HUES64 (cell line): Measurements from ENCODE around the gene ZNF618.

Experiments used
- H3K27ac ChIP-seq: 2 replicates; pipeline ENCODE4 v1.7.0; 2013; ENCODE audit warnings: low read depth, low read length, inconsistent platforms
- H3K27me3 ChIP-seq: 2 replicates; pipeline ENCODE4 v1.6.1; 2013; ENCODE audit warnings: mild to moderate bottlenecking, low read length; ENCODE audit not compliant: insufficient read depth
- H3K36me3 ChIP-seq: 2 replicates; pipeline ENCODE4 v1.6.1; 2013; ENCODE audit warnings: mild to moderate bottlenecking, low read length; ENCODE audit not compliant: insufficient read depth
- H3K4me1 ChIP-seq: 2 replicates; pipeline ENCODE4 v1.6.1; 2013; ENCODE audit warnings: mild to moderate bottlenecking, low read length, moderate library complexity; ENCODE audit not compliant: insufficient read depth
- H3K4me3 ChIP-seq: 2 replicates; pipeline ENCODE4 v1.5.1; 2013; ENCODE audit warnings: mild to moderate bottlenecking, low read length, moderate library complexity
- H3K9ac ChIP-seq: 2 replicates; pipeline ENCODE4 v1.6.1; 2013; ENCODE audit warnings: mild to moderate bottlenecking, low read depth, low read length
- H3K9me3 ChIP-seq: 2 replicates; pipeline ENCODE4 v1.6.1; 2013; ENCODE audit warnings: low read depth, low read length; ENCODE audit not compliant: insufficient read depth
- WGBS: fragments of 150-250, 120-280 bp; methylation state at CpG from one replicate; pipeline ENCODE4 v1.1.7; 2013; ENCODE audit warnings: missing lambda C conversion rate; 5-methylcytosine and 5-hydroxymethylcytosine counted together

Gene ZNF618

DNA sequence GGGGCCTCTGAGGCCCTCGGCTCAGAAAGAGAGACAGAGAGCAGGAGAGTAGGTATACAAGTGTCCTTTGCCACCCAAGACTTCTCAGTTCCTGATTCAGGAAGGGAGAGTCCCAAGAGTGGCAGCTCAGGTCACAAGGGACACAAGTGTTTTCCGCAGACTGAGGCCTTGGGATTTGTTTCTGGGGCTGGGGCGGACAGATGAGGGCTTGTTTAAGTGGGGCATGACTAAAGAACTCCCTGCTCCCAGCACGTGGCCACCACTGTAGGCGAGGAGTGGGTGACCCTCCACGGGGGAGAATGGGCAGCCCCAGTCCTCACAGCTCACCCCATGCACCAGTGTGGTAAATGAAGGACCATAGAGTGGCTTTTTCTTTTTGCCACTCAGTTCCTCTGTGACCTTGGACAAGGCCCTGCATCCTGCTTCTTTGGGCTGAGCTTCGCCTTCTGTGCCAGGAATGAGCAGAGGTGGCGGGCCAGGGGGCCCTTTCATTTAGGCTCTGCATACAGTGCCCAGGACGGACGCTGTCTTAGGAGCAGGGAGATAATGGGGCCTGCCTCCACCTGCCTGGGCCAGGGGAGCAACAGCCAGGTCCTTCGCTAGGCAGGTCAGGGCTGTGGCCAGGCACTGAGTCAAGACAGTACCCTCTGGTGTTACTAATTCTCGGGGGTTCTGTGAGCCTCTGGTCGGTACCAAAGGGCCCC is 151.2 kb downstream of the ZNF618 start:
- Histone ChIP-seq H3K9me3 (peaks cover 17% of the 10 kb centered on the region; the same call in 1 of the 2 replicates), H3K36me3 (peaks cover 27% of the 10 kb centered on the region), H3K9ac (no peak overlapping the region), H3K4me3 (no peak overlapping the region), H3K4me1 (no peaks in the 10 kb centered on the region), H3K27me3 (no peaks in the 10 kb centered on the region), H3K27ac (no peak overlapping the region)
- 85% methylated on average over 13 of the region's 13 CpGs for WGBS

DNA sequence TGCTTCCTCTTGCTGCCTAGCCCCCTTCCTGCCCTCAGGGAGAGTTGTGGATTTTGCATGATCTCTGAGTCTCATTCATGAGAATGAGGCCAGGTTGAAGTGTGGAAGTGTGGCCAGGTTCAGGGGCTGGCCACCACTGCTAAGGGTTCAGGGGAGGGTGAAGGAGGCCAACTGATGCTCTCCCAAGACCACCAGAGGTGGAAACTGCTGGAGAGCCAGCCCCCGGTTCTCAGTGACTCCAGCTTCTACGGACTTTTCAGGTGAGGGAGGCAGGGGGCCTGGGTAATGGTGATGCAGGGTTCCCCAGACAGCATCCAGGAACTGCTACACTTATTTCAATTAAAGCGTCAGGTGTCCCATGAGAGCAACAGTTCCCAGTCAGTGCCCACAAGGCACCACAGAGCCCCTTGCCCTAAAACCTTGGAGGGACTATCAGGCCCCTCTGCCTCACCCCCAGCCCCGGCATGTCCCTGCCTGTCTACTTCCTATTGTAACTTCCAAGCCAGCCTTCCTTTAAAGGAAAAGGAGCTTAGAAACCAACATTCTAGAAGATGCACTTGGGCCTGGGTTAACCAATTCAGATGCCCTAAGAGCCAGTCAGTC is 151.9 kb downstream of the ZNF618 start:
- Histone ChIP-seq H3K27me3 (no peaks in the 10 kb centered on the region), H3K9me3 (peaks cover 10% of the 10 kb centered on the region; the same call in 1 of the 2 replicates), H3K27ac (no peak overlapping the region), H3K36me3 (peaks cover 21% of the 10 kb centered on the region), H3K4me3 (no peak overlapping the region), H3K4me1 (no peaks in the 10 kb centered on the region), H3K9ac (no peak overlapping the region)
- 94% methylated on average over 4 of the region's 4 CpGs for WGBS

DNA sequence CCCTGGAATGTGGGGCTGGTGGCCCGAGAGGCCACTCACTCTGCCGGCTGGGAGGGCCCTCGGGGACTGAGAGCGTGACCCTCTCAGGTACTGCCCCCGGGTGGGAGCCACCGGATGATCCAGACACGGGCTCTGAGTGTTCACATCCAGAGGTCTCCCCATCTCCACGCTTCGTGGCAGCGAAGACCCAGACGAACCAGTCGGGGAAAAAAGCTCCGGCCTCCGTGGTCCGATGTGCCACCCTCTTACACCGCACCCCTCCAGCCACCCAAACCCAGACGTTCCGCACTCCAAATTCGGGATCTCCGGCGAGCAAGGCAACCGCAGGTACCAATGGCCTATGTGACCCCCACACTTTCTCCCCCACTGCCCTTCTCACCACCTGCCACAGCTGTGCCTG is 152.5 kb downstream of the ZNF618 start:
- H3K9ac ChIP-seq, result no peak overlapping the region
- H3K36me3 ChIP-seq, result peaks cover 16% of the 10 kb centered on the region
- peaks cover 4% of the 10 kb centered on the region; the same call in 1 of the 2 replicates for H3K9me3 ChIP-seq
- H3K27ac ChIP-seq, result no peak overlapping the region
- H3K4me3 ChIP-seq, result no peak overlapping the region
- 97% methylated on average over 22 of the region's 22 CpGs for WGBS
- no peaks in the 10 kb centered on the region for H3K4me1 ChIP-seq
- H3K27me3 ChIP-seq, result no peaks in the 10 kb centered on the region

DNA sequence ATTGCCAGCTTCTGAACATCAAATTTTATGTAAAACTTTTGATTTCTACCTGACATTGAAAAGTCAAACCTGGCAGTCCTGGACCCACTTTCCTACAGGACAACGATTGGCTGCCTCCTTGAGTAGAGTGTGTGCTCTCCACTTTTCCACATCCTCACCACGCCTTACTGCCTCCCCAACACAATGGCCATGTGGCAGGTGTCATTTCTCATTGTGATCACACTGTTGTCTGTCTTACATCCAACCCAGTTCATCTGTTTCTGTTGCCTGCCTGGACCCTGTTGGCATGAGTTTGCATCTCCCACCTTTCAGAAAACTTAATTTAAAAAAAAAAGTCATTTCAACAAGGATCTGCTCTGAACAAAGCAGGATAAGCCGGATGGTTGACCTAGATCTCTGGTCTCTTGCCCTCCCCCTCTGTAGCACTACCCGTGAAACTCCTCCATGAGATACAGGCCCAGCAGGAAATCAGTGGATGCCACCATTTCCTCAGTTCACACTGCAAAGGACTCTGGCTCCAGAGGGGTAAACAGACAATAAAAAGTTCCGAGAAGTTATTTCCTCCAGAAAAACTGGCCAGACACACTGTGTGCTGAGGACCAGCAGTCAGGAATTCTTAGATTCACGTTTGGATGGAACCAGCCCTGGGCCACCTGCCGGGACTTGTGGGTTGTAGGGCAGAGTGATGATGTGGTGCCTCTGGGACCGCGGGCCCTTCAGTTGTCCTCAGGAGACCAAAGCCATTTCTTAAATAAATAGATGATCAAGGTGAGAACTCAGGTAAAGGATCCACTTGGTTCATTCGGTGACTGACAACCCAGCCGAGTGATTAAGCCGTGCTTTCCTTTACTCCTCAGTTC is 153.4 kb downstream of the ZNF618 start:
- Histone ChIP-seq H3K9ac (no peak overlapping the region), H3K27ac (no peak overlapping the region), H3K9me3 (no peaks in the 10 kb centered on the region), H3K4me1 (no peaks in the 10 kb centered on the region), H3K27me3 (no peaks in the 10 kb centered on the region), H3K4me3 (no peak overlapping the region), H3K36me3 (peaks cover 15% of the 10 kb centered on the region)
- WGBS, result 91% methylated on average over 12 of the region's 12 CpGs

DNA sequence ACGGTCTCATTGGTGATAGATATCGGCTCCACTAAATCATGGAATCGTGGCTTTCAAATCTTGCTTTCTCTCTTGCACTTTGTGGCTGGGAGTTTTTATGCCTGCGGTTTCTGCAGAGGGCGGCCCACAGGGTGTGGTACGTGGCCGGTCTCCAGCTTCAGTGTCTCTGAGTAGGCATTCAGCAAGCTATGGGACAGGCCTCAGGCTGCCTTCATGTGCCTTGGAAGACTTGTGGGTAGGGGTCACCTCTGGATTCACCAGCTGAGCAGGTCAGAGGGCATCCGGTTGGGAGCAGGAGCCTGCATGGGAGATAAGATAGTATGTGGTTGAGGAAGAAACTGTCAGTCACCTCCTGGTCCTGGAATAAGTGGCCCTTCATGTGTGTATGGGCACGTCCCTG is 154.3 kb downstream of the ZNF618 start:
- Histone ChIP-seq H3K27me3 (no peaks in the 10 kb centered on the region), H3K4me3 (no peak overlapping the region), H3K9ac (no peak overlapping the region), H3K4me1 (no peaks in the 10 kb centered on the region), H3K27ac (no peak overlapping the region), H3K9me3 (no peaks in the 10 kb centered on the region), H3K36me3 (peaks cover 15% of the 10 kb centered on the region)
- WGBS, result 95% methylated on average over 9 of the region's 9 CpGs

DNA sequence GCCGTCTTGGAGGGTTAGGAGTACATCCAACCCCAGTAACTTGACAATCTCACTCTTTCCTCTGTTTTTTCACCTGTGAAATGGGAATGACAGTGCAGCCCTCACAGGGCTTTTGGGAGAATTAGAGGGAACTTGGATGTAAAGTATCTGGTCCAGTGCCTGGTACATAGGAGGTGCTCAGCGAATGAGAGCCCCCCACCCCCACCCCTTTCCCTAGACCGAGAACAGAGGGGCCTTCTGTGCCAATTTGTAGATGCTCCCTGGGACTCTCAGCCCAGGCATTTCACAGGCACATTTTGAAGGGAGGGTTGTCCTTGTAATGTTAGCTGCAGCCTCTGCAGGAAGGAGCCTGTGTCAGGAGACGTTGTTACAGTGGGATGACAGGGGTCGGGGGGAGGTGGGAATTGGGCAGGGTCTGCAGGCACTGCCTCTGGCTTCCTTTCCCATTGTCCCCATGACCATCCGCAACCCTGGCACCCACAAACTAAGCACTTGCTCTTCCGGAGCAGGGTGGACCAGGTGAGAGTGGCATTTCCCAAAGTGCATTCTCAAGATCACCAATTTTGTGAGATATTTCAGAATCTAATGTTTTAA is 155.0 kb downstream of the ZNF618 start:
- Histone ChIP-seq H3K4me1 (no peaks in the 10 kb centered on the region), H3K27me3 (no peaks in the 10 kb centered on the region), H3K4me3 (no peak overlapping the region), H3K27ac (no peak overlapping the region), H3K9ac (no peak overlapping the region), H3K36me3 (peaks cover 17% of the 10 kb centered on the region), H3K9me3 (no peaks in the 10 kb centered on the region)
- 94% methylated on average over 7 of the region's 7 CpGs for WGBS

DNA sequence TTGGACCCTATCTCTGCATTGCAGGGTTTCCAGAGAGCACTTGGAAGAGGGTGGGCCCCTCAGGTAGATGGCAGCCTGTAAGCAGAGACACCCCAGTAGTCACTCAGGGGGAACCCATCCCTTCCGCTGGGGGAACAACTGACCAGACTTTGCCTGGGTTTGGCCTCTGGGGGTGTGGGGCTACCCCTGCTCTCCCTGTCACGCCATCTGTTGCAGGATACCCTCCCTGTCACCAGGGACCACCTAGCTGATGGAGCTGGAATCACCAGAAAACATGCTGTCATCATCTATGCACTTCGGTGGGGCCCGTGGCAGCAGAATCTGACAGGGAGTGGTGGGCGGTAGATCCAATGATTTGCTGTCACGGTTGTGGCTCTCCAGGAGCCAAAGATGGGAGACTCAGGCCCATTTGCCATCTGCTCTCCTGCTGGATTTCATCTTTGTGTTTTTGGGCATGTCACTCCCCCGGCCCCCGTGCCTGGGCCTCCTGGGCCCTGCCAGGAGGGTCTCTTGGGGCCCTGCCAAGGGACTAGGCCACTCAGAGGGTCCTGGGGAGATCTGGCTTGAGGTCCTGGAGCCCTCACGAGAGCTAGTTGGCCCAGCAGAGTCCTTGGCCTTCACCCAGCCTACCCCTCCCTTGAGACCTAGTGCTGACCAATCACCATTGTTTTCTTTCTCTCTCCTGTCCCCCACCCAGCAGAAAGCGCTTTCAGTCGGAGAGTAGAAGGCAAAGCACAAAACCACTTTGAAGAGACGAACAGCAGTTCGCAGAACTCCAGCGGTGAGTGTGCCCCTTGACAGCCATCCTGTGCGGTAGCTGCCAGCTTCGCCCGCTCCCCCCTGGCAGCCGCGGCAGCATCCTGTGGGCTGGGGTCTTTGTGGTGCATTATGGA is 156.1 kb downstream of the ZNF618 start:
- Histone ChIP-seq H3K36me3 (peaks cover 28% of the 10 kb centered on the region), H3K9ac (no peak overlapping the region), H3K4me1 (no peaks in the 10 kb centered on the region), H3K27me3 (no peaks in the 10 kb centered on the region), H3K9me3 (no peaks in the 10 kb centered on the region), H3K27ac (no peak overlapping the region), H3K4me3 (no peak overlapping the region)
- 95% methylated on average over 19 of the region's 19 CpGs for WGBS

DNA sequence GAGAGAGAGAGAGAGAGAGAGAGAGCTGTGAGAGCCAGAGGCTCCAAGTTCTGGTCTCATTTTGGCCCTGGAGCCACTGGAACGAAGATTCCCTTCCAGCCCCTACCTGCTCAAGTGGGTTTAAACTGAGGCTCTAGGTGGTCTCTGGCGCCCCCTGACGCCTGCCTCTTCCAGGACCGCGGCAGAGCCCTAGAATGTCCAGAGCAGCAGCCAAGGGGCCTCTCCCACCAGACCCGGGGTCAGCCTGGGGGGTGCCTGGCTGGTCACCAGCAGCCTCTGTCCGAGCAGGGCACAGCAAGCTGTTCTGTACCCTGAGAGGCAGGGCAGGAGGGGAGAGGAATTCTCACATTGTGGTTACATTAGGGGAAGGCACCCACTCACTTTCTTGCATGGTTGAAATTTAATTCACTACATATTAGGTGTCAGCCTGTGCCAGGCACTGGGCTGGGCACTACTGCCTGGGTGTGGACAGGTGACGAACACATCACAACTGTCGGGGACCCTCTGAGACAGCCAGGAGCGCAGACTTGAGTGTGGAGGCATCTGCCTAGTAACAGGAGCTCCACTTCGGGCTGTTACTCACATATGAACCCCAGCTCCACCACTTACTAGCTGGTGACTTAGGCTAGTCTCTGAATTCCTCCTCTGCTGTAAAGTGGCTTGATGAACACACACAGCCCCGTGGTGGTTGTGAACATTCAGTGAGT is 157.4 kb downstream of the ZNF618 start:
- no peaks in the 10 kb centered on the region for H3K27me3 ChIP-seq
- peaks cover 10% of the 10 kb centered on the region; the same call in 1 of the 2 replicates for H3K4me1 ChIP-seq
- no peak overlapping the region for H3K27ac ChIP-seq
- H3K36me3 ChIP-seq, result peaks cover 26% of the 10 kb centered on the region
- no peaks in the 10 kb centered on the region for H3K9me3 ChIP-seq
- H3K9ac ChIP-seq, result no peak overlapping the region
- 77% methylated on average over 12 of the region's 12 CpGs for WGBS
- H3K4me3 ChIP-seq, result no peak overlapping the region

DNA sequence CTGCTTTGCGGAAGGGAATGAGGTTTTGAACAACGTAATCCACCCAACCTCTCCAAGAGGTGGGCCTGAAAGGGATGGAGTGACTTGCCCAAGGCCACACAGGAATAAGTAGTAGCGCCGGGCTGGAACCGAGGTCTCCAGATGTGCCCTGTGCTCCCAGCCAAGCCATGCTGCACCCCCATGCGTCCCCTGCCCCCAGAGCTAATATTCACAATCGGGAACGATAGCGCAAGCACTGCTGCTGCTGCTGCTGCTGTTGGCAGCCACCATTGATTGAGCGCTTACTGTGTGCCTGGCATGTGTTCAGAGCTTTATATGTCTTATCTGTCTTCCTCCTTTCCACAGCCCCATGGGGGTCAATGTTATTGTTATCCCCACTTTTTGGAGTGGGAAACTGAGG is 158.1 kb downstream of the ZNF618 start:
- Histone ChIP-seq H3K4me1 (peaks cover 10% of the 10 kb centered on the region; the same call in 1 of the 2 replicates), H3K36me3 (peaks cover 21% of the 10 kb centered on the region), H3K27ac (no peak overlapping the region), H3K27me3 (no peaks in the 10 kb centered on the region), H3K9me3 (no peaks in the 10 kb centered on the region), H3K9ac (no peak overlapping the region), H3K4me3 (no peak overlapping the region)
- WGBS, result 96% methylated on average over 10 of the region's 10 CpGs

DNA sequence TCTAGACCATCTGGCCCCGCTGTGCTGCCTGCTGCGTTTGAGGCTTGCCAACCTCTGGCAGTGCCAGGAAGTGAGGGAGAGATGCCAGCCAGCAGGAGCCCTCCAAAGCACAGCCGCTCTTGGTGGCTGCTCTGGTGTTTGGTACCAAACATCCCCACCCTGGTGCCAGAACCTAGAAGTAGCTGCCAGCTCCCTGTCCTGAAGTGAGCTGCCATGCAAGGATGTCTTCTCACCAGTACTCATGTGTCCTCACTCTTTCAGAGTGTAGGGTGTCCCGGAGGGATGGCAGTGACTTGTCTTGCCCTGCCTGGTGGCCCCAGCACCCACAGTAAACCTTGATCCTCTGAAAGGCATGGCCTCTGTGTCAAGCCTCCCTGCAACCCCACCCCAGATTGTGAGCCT is 158.6 kb downstream of the ZNF618 start:
- H3K36me3 ChIP-seq, result peaks cover 18% of the 10 kb centered on the region
- H3K9ac ChIP-seq, result no peak overlapping the region
- H3K27me3 ChIP-seq, result no peaks in the 10 kb centered on the region
- no peaks in the 10 kb centered on the region for H3K9me3 ChIP-seq
- WGBS, result 94% methylated on average over 4 of the region's 4 CpGs
- H3K27ac ChIP-seq, result no peak overlapping the region
- no peak overlapping the region for H3K4me3 ChIP-seq
- peaks cover 10% of the 10 kb centered on the region; the same call in 1 of the 2 replicates for H3K4me1 ChIP-seq
